Measurements from ENCODE around the gene ARHGAP4.

The ARHGAP4 gene

DNA sequence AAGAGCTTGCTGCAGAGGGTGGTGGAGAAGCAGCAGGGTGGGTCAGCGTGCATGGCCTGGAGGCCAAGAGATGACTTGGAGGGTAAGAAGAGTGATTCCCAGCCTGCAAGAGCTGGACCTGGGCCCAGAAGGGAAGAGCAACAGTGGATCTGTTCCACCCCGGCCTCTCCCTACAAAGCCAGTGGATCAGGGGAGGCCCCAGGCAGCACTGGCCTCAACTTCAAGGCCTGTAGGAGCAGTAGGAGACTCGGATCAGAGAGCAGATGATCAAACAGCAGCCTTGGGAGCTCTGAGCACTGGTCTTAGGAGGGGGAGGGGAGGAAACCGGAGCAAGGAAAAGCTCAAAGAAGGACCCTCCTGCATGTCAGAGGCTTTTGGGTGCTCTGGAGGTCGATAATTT lies 47.7 kb downstream of the ARHGAP4 start:
- TF ChIP-seq TAF1 (IDR thresholded peaks at IDR 0.05; ENCODE audit: low read depth) (no peak), YY1 (IDR thresholded peaks at IDR 0.05; ENCODE audit: low read depth) (no peak), TEAD4 (IDR thresholded peaks at IDR 0.05) (no peak), CEBPB (IDR thresholded peaks at IDR 0.05) (no peak), CREB1 (IDR thresholded peaks at IDR 0.05; ENCODE audit: low read depth) (no peak), NFIC (IDR thresholded peaks at IDR 0.05) (no peak)

DNA sequence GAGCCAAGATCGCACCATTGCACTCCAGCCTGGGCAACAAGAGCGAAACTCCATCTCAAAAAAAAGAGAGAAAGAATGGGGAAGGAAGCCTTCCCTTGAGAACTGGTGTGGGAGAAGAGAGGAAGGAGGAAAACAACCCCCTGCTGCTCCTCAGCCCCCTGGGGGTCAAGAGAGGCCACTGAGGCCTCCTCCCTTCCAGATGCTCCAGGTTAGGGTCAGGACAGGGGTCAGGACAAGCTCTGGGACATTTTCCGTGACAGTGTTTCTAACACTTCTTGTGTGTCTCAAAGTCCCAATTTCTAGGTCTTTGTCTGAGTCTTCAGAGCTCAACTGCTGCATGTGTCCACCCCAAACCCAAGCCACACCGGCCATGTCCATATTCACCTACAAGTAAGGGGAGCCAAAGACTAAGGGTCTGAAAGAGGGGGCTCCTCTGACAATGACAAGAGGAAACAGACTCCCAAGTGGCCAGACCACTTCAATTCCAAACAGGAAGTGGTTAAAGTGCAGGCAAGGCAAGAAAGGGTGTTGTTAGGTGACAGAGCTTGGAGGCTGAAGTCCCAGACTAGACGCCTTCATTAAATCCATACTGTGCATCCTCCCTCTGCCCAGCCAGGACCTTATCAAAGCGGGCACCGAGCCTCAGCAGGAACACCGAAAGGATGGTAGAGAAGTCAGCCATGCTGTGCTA lies 48.3 kb downstream of the ARHGAP4 start:
- TF ChIP-seq NFIC (IDR thresholded peaks at IDR 0.05) (no peak), TAF1 (IDR thresholded peaks at IDR 0.05; ENCODE audit: low read depth) (no peak), CEBPB (IDR thresholded peaks at IDR 0.05) (no peak), EP300 (IDR thresholded peaks at IDR 0.05; ENCODE audit: borderline replicate concordance) (no peak), CREB1 (IDR thresholded peaks at IDR 0.05; ENCODE audit: low read depth) (no peak), TCF12 (IDR thresholded peaks at IDR 0.05; ENCODE audit: low read depth) (no peak)
- TF ChIP-seq, protein P1, sequence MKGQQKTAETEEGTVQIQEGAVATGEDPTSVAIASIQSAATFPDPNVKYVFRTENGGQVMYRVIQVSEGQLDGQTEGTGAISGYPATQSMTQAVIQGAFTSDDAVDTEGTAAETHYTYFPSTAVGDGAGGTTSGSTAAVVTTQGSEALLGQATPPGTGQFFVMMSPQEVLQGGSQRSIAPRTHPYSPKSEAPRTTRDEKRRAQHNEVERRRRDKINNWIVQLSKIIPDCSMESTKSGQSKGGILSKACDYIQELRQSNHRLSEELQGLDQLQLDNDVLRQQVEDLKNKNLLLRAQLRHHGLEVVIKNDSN (IDR thresholded peaks at IDR 0.05) = no peak
- TF ChIP-seq, protein P2, sequence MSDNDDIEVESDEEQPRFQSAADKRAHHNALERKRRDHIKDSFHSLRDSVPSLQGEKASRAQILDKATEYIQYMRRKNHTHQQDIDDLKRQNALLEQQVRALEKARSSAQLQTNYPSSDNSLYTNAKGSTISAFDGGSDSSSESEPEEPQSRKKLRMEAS (IDR thresholded peaks at IDR 0.05) = no peak

DNA sequence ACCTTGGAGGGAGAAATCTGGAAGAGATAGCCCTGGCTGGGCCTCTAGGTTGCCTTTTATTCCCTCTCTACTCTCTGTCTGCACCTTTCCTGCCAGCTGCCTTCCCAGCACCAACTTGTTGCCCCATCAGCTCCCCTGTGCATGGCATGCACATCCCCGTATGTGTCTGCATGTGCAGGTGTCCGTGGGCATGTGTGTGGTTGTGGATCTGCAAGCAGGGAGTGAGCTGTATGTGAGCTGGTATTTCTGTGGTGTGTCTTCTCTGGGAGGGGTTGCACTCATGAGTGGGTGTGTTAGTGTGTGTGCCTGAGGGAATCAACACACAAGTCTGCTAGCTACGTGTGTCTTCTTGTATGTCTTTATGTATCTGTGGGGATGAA lies 50.0 kb downstream of the ARHGAP4 start:
- TF ChIP-seq, protein P2 (IDR thresholded peaks at IDR 0.05) = no peak
- TF ChIP-seq TCF12 (IDR thresholded peaks at IDR 0.05; ENCODE audit: low read depth) (no peak), YY1 (IDR thresholded peaks at IDR 0.05; ENCODE audit: low read depth) (no peak), EP300 (IDR thresholded peaks at IDR 0.05; ENCODE audit: borderline replicate concordance) (no peak), TEAD4 (IDR thresholded peaks at IDR 0.05) (no peak), CREB1 (IDR thresholded peaks at IDR 0.05; ENCODE audit: low read depth) (no peak), EGR1 (IDR thresholded peaks at IDR 0.05) (no peak), CEBPB (IDR thresholded peaks at IDR 0.05) (no peak), RAD21 (IDR thresholded peaks at IDR 0.05; ENCODE audit: low read depth) (no peak), ZBTB7A (IDR thresholded peaks at IDR 0.05; ENCODE audit: low read depth) (no peak), NFIC (IDR thresholded peaks at IDR 0.05) (no peak), FOXM1 (IDR thresholded peaks at IDR 0.05; ENCODE audit: borderline replicate concordance, low read depth) (no peak), TAF1 (IDR thresholded peaks at IDR 0.05; ENCODE audit: low read depth) (no peak)
- TF ChIP-seq, protein P1 (IDR thresholded peaks at IDR 0.05) = no peak
- TF ChIP-seq, protein P3, sequence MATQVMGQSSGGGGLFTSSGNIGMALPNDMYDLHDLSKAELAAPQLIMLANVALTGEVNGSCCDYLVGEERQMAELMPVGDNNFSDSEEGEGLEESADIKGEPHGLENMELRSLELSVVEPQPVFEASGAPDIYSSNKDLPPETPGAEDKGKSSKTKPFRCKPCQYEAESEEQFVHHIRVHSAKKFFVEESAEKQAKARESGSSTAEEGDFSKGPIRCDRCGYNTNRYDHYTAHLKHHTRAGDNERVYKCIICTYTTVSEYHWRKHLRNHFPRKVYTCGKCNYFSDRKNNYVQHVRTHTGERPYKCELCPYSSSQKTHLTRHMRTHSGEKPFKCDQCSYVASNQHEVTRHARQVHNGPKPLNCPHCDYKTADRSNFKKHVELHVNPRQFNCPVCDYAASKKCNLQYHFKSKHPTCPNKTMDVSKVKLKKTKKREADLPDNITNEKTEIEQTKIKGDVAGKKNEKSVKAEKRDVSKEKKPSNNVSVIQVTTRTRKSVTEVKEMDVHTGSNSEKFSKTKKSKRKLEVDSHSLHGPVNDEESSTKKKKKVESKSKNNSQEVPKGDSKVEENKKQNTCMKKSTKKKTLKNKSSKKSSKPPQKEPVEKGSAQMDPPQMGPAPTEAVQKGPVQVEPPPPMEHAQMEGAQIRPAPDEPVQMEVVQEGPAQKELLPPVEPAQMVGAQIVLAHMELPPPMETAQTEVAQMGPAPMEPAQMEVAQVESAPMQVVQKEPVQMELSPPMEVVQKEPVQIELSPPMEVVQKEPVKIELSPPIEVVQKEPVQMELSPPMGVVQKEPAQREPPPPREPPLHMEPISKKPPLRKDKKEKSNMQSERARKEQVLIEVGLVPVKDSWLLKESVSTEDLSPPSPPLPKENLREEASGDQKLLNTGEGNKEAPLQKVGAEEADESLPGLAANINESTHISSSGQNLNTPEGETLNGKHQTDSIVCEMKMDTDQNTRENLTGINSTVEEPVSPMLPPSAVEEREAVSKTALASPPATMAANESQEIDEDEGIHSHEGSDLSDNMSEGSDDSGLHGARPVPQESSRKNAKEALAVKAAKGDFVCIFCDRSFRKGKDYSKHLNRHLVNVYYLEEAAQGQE (IDR thresholded peaks at IDR 0.05; ENCODE audit: low read depth) = no peak

DNA sequence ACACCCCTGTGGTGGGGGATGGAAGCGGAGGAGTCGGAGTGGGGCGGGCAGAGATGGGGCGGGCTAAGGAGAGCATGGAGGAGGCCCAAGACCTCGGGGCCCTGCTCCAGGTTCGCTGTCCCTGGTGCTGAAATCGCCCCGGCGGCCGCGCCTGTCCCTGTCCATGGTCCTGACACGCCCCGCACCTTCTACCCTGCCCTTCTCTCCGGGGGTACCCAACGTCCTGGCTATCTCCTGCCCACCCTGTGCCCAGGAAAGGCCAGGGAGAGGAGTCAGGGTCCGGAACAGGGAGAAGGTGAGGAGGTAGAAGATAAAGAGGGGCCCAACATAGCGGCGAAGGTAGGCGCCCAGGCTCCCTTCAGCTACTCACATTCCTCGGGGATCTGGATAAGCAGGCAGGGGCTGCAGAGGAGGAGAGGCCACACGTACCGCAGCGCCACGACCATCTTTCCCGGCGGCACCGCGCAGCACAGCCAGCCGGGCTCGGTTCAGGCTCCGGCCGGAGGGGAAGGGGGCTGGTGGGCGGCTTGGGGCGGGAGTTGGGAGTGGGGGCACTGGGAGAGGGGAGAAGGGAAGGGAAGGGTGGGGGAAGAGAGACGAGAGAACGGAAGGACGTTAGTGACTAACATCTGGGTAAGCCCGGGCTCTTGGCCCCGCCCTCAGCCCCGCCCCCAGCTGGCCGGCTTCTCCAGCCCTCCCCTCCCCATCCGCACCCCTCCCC lies 50.5 kb downstream of the ARHGAP4 start:
- TF ChIP-seq, protein P3 (IDR thresholded peaks at IDR 0.05; ENCODE audit: low read depth) = peak; percentile 99
- no peak for TF ChIP-seq CEBPB (IDR thresholded peaks at IDR 0.05)
- TF ChIP-seq TEAD4 (IDR thresholded peaks at IDR 0.05) = no peak
- no peak for TF ChIP-seq EGR1 (IDR thresholded peaks at IDR 0.05)
- TF ChIP-seq FOXM1 (IDR thresholded peaks at IDR 0.05; ENCODE audit: borderline replicate concordance, low read depth) = no peak
- TF ChIP-seq RAD21 (IDR thresholded peaks at IDR 0.05; ENCODE audit: low read depth) = no peak
- TF ChIP-seq TAF1 (IDR thresholded peaks at IDR 0.05; ENCODE audit: low read depth) = no peak
- TF ChIP-seq, protein P2 (IDR thresholded peaks at IDR 0.05) = peak; percentile 57; the same call in 1 of the 2 replicates

DNA sequence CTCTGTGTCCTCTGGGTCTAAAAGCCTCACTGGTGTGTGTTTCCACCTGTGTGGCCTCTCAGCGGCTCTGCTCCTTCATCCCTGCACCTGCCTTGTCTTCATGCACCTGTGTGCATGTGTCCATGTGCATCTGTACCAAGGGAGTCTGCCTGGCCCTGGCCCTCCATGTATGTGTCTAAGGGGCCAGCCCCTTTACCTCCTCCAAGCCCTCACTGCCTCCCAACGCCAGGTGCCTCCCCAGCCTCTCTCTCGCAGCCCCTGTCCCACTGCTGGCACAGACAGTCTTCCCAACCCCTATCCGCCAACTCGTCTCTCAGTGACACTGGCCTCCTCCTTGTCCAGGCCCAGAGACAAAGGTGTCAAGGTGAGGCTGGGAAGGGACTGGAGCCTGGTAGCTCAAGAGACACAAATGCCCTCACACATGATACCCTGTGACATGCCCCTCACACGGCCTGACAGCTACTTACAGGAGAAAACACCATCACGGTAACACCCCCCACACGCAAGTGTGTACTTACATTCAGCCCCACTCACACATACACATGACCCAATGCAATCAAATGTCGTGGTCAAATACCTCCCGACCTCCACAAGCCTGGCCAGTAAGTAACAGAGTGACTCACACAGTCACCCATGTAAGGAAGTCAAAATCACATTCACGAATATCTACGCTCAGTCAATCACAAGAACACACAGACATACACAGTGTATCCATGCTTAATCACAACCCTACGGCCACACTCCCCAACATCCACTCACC lies 51.5 kb downstream of the ARHGAP4 start:
- no peak for TF ChIP-seq EP300 (IDR thresholded peaks at IDR 0.05; ENCODE audit: borderline replicate concordance)
- no peak for TF ChIP-seq NFIC (IDR thresholded peaks at IDR 0.05)
- no peak for TF ChIP-seq TAF1 (IDR thresholded peaks at IDR 0.05; ENCODE audit: low read depth)
- TF ChIP-seq CREB1 (IDR thresholded peaks at IDR 0.05; ENCODE audit: low read depth) = no peak
- TF ChIP-seq, protein P2 (IDR thresholded peaks at IDR 0.05) = no peak
- no peak for TF ChIP-seq YY1 (IDR thresholded peaks at IDR 0.05; ENCODE audit: low read depth)
- no peak for TF ChIP-seq EGR1 (IDR thresholded peaks at IDR 0.05)
- TF ChIP-seq TEAD4 (IDR thresholded peaks at IDR 0.05) = no peak
- TF ChIP-seq, protein P3 (IDR thresholded peaks at IDR 0.05; ENCODE audit: low read depth) = no peak
- TF ChIP-seq, protein P1 (IDR thresholded peaks at IDR 0.05) = no peak
- TF ChIP-seq CEBPB (IDR thresholded peaks at IDR 0.05) = no peak
- TF ChIP-seq RAD21 (IDR thresholded peaks at IDR 0.05; ENCODE audit: low read depth) = no peak
- TF ChIP-seq FOXM1 (IDR thresholded peaks at IDR 0.05; ENCODE audit: borderline replicate concordance, low read depth) = no peak
- no peak for TF ChIP-seq TCF12 (IDR thresholded peaks at IDR 0.05; ENCODE audit: low read depth)
- no peak for TF ChIP-seq ZBTB7A (IDR thresholded peaks at IDR 0.05; ENCODE audit: low read depth)
